Islet precursor cell (in vitro differentiated cells): Measurements from ENCODE around the gene MRPL10.

ENCODE experiments used
- DNase-seq: peaks from one replicate; pipeline ENCODE4 v3.0.0-alpha.2; 2018

The MRPL10 gene

DNA sequence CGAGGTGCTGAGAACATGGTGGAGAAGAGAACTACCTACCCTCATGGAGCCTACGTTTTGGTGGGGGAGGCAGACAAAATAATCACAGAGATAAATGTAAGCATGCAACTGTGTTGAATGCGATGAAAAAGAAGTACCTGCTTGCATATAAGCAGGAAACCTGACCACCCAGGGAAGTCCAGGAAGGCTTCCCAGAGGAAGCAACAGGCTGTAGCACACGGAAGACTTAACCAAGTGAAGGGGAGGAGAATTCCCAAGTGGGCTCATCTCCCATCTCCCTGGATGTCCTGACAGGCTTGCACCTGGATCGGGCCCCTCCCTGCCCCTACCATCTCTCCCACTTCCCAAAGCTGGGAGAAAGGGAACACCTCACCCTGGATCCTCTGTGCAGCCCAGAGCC is 7.7 kb upstream of the MRPL10 start:
- no peak for DNase-seq

DNA sequence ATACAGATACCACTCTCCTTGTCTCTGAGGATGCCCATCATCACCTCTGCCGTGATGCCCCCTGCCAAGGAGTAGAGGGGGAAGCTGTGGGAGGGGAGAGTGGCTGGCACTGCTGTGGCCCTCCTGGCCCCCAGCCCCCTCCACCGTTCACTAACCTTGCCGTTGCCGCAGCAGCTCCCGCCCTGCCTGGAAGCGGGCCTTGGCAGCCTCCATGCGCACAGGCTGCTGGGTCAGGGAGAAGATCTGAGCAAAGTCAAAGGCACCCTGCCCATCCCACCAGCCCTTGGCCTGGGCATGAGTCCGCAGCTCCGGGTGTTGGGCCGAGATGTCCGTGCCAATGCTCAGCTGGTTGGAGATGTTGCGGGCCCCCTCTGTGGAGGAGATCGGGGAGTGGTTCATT is 7.3 kb upstream of the MRPL10 start:
- no peak for DNase-seq

DNA sequence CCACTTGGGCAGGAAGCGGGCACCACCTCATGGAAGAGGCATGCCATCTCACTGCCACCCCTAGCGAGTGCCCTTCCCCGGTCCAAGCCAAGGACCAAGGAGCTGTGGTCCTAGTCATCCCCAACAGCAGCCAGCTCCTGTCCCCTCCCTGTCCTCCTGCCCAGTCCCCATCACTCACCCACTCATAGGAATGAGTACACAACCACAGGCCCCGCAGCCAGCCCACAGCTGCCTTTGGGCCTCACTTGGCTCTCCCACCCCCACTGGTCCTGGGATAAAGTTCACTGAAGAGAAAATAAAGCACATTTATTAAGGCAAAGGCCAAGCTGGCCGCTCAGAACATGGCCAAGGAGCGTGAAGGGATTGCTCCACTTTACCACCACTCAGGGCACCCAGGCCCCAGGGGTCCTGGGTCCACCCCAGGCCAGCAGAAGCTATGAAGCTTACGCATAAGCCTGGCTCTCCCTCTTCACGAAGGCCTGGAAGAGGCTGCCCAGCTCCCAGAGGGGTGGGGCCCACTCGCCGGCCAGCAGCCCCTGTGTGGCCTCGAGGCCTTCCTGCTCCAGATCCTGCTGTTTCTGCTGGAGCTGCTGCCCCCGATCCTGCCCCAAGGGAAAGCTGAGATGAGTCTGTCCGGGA is 6.2 kb upstream of the MRPL10 start:
- DNase-seq, result no peak

DNA sequence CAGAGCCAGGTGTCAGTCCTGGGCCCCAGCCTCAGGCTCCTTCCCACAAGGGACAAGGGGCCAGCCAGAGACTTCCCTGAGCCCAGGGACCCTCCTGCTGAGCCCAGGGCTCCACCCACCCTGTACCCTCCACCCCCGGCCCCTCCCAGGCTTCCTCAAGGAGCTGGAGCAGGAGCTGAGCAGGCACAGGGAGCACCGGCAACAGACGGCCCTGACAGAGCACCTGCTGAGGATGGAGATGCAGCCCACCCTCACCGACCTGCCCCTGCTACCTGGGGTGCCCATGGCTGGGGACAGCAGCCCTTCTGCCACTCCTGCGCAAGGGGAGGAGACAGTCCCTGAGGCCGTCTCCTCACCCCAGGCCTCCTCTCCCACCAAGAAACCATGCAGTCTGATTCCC is 5.3 kb upstream of the MRPL10 start:
- DNase-seq, result no peak

DNA sequence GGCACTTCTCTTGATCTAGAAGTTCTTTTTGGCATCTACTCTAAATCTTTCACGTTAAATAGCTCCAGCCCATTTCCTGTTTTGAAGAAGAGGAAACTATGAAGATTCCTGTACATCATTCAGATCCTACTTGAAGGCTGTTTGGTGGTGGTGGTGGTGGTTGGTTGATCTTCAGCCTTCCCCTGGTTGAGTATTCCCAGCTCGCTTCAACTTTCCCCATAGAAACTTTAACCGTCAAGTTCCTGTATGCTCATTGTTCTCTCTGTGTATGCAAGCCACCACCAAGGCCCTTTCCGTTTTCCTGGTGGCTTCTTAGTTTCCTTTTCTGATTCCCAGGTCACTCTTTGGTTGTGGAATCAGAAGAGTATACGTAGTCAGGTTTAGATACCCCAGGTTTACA is 3.4 kb upstream of the MRPL10 start:
- DNase-seq, result no peak

DNA sequence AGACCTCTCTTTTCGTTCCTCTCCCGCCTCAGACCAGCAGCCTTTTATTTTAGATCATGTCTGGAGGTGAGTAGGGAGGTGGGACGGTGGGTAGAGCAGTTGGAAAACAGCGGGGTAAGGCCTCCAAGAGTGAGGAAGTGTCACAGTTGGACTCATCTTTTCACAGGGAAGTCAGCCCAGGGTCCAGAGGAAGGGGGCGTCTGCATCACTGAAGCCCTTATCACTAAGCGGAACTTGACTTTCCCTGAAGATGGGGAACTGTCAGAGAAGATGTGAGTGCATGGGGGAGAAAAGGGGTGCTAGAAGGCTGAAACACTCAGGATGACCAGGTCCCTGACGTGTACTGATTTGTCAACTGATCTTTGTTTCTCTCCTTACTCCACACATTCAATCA is 590 bp upstream of the MRPL10 start:
- DNase-seq, result no peak

DNA sequence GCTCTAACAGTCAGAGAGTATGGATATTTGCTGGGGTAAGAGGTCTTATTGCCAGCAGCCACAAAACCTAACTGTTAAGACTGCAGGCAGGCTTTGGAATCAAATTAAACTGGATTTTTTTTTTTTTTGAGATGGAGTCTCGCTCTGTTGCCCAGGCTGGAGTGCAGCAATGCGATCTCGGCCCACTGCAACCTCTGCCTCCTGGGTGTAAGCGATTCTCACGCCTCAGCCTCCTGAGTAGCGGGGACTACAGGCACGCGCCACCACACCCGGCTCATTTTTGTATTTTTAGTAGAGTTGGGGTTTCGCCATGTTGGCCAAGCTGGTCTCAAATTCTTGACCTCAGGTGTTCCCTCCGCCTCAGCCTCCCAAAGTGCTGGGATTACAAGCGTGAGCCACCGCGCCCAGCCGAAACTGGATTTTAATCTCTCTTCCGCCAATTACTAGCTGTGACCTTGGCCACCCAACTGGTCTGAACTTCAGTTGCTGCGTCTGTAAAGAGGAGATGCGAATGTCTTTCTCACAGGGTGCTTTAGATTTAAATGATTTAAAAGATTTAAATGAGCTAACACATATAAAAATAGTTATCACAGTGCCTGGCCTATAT is 842 bp downstream of the MRPL10 start:
- DNase-seq, result no peak

DNA sequence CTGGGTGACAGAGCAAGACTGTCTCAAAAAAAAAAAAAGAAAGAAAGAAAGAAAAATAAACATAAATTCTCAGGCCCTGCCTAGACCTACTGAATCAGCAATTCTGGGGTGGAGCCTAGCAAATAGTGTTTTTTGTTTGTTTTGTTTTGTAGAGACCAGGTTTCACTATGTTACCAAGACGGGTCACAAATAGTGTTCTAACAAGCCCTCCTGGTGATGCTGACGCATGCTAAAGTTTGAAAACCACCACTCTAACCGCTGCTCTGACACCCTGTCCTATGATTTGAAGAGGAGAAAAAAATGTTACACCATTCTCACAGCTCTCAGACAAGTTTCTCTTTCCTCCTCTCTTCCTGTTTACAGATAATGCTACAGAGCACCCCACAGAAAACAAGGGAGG is 1.5 kb downstream of the MRPL10 start:
- no peak for DNase-seq

DNA sequence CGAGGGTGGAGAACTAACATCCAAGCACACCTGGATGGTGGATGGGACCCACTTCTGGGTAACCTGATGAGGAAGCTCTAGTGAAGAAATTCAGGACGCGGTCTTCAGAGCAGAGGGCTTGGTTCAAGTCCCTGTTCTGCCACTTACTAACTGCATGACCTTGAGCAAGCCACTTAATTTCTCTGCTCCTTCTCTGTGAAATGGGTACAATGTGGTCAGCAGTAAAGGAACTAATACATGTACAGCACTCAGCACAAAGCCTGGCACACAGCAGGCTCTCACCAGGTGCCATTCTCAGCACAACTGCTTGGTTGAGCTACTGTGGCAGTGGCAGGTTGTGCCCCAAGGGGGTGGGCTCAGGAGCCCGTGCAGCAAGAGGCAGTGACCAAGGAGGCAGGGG is 7.8 kb downstream of the MRPL10 start:
- DNase-seq, result no peak

DNA sequence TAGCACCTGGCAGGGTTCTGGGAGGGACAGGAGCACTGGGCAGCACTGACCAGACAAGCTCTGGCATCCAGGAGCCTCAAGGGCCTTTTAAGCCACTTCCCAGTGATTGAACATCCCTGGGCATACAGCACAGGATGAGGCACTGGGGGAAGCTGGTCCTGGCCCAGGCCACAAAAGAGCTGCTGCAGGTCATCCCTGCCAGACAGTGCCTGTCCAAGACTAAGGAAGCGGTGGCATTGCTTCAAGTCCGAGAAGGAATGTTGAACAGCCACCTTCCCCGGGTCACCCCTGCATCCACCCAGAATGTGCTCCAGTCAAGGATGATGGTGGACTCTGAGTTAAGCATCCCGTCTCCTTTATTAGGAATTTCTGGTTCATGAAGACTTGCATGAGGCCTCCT is 8.6 kb downstream of the MRPL10 start:
- DNase-seq, result no peak

DNA sequence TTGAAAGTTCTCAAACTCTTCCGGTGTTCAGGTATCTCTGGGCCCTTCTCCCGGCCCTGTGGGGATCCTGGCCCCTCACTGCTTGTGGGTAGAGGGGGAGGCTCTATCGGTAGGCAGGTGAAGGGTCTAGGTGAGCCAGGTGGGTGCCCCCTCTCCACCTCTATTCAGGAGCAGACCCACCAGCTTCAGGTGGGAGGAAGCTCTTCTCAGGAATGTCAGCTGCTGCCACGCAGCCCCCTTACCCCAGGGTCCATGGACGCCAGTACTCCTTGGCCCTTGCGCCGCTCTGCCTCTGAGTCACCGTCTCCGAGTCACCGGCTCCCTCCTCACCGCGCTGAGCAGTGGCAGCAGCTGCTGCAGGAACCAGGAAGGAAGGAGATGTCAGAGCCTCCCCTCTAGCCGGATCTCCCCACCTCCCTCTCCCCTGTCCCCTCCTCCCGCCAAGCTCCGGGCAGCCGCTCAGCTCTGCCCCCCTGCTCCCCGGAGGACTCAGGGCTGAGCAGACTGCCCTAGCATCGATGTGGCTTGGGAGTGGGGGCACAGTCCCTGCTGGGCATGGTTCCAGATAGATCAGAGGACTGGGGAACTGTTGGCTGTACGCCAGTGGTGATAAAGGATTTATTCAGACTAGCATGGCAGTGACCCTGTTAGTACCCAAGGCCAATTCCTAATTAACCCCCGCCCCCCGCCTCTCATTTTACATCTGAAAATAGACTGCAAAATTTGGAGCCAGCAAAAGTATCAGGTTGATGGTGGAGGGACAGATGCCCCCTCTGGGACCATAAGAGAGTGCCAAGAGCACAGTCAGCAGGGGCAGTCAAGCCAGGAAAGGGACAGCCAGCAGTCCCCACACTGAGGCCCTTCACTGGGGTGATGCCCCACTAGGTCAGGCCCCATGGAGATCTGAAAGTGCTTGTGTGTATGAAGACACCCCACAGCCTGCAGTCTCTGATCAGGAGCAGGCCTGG is 9.6 kb downstream of the MRPL10 start, which contains the start of gene OSBPL7:
Gene OSBPL7 (minus strand): TSS at position 371 of the 968 bp plus-strand sequence. CDS start 1,516 bp downstream, outside the sequence.
- DNase-seq, result peak; percentile 98

DNA sequence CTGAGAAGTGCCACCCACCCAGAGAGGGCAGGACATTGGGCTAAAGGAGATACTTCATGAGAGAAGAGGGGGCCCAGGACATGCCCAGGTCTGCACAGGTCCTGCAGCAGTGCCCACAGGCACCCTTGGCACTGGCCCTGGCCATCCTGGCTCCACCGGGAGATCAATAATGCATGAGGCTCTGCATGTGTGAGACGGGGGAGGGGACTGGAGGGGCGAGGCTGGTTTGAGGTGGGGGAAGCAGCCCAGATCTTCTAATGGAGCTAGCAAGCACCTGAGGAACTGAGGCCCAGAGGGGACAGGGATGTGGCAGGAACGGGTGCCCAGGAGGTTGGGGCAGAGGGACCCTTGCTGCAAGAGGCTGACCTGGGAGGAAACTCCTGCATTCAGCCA is 10.3 kb downstream of the MRPL10 start:
- no peak for DNase-seq

DNA sequence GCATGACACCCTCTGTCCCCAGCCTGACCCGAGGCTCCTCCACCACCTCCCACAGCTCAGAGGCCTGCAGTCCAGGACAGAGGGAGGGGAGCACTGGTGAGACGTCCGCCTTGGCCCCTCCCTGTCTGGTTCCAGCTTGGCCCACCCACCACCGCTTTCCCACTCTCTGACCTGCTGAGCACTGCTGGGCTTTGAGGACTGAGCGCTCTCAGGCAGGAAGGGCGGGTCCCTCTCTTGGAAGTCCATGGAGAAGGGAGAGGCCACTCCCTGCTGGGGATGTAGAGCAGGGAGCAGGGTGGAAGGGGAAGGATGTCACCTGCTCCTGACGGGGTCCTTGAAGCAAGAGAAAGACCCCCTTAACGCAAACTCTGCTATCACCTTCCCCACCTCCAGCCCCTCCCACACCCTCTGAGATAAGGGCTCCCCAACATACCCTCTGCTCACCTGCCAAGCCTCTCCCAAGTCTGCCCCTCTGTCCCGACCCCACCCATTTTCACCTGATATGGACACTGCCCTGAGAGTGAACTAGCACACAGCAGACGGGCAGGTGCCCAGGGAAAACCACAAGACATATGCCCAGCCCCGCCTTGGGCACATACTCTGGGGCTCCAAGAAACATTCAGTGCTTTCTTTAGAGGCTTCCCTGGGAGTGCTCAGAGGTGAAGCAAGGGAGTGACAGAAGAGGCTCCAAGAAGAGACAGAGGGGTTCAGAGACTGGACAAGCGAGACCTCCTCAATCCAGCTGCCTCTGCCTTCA is 11.1 kb downstream of the MRPL10 start:
- DNase-seq, result peak; percentile 77

DNA sequence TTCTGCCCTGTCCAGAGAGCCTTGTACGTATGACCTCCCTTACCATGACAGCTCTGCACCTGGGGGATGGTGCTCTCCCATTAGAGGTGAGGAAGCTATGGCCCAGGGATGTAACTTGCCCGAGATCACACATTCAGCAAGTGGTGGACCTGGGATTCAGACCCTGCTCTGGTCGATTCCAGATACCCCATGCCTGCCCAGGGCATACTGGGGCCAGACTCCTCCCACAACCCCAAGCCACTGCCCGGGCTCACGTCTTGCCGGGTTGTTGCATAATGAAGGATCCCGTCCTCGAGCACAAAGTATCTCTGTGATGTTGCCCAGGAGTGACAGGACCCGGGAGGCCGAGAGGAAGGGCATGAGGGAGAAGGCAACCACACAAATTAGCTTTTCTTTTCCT is 11.9 kb downstream of the MRPL10 start:
- no peak for DNase-seq

DNA sequence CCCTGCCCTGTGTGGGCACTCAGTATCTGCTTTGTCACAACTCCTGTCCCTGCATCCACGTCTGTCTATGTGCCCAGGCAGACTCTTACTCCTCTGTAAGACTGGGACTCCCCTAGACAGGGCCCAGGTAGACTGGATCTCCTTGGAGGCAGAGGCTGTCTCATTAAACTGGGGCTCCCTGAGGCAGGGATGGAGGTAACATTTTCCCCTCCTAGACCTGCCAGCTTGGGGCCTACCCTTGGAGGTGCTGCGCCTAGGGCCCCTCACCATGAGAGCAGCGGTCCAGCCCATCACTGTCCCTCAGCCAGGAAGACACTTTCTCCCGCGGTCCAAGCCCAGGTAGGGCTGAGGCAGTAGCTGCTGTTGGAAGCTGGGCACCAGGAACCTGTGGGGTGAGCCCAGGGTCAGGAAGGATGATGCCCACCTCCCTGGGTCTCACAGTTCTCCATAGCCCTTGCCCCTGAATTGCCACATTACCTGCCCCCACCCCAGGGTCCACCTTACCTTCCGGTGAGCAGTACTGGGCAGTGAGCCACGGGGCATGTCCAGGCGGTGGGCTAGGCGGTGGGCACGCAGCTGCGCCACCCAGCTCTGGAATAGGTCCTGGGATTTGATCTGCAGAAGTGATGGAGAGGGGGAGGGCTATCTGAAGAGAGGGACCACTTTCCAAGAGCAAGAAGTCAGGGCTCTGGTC is 13.2 kb downstream of the MRPL10 start:
- DNase-seq, result no peak

DNA sequence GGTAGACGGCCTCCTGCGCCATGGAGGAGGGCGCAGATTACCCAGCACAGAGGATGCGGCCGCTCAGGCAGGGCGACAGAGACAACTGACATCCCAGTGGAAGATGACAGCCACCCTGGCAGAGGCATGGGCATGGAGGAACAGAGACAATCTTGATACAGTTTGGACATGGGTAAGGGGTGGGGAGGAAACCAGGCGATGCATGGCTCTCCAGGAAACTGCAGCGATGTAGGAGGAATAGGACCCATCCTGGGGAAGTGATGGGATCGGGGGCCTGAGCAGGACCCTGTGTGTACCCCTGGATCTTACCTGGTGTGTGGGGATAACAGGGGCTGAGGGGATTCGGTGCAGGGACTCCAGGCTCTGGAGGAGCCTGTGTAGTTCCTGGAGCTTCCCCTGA is 14.4 kb downstream of the MRPL10 start:
- DNase-seq, result no peak

DNA sequence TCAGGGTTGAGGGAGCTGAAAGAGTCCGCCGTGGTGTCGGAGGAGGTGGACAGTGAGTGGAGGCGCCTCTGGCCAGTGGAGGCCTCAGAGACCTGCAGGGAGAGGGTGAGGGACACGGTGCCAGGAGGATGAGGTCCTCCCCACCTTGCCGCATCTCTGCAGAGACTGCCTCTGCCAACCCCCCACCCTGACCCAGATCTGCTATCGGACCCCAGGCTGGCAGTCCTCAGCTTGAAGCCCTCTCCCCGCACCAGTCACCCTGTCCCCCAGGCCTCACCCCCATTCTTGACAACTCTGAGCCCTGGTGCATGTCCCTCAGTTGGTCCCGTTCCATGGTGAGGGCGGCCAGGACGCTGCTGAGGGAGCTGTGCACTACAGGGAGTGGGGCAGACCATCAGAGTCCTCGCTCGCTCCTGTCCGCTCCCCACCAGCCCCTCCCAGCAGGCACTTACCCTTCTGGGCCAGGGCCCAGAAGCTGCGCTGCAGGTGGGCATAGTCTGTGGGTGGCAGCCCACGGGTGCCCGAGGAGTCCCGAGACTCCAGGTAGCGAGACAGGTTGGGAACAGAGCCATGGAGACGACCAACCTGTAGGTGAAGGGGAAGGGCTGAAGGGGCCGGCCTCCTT is 15.1 kb downstream of the MRPL10 start:
- no peak for DNase-seq

DNA sequence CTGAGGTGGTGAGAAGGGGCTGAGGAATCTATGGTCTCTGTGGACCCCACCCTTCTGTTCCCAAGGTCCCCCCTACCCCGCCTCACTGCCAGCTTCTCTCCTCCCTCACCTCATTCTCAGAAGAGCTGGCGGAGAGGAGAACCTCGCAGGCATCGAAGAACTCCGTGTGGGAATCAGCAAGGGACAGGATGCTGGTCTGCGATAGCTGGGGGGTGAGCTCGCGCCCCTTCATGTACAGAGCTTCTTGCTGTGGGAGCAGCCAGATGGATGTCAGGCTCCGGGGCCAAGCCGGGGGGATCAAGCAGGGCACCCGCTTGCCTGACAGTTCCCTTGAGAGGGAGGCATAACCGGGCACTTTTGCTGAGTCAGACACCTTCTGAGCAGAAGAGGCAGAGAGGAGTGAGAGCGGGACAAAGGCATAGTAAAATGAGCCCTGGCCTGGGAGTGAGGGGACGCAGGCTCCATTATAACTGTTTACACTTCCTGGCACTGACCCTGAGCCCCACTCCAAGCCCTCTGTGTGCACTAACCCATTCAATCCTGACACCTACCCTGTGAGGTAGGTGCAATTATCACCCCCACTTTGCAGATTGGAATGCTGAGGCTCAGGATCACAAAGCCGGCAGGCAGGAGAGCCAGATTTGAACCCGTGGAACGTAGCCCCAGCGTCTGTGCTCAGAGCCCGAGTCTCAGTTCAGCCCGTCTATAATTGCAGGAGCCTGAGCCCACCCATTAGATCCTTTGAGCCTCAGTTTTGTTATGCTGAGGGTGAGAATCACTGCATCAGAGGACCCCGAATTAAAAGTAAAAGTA is 16.0 kb downstream of the MRPL10 start:
- no peak for DNase-seq

DNA sequence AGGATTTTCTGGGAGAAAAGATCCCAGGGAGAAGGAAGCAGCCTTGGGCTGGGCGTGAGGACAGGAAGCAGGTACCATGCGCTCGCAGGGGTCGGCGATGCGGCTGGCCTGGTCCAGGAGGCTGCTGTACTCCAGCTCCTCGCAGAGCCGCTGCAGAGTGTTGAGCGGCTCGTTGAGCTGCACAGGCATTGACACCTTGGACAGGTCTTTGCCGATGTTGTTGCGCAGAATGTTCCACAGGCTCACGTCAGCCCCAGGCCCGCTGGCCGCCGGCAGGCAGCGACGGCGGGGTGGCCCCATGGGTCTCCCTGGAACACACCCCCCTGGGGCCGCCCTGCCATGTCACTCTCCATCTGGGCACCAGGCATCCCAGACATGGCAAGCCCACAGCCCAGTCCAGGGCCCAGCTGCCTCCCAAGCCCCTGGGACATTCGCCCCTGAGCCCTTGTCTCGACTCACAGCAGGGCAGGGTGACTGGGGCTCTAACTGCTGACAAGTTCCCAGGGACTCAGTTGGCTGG is 17.8 kb downstream of the MRPL10 start:
- DNase-seq, result peak; percentile 55

DNA sequence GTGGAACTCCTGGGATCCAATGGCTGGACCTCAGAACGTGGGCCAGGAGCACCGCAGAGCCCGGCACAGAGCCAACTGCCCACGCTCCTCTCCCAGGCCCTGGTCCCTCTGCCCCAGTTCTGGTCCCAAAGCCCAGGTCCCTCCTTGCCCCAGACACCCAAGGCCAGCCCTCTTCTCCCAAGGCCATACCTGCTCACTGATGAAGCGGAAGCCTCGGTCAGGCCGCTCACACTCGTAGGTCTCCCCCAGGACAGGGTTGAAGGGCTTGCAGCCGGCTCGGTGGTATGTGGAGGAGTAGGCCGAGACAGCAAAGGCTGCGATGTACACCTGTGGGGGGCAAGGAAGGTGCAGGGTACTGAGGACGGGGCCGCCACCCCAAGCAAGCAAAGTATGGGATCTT is 18.3 kb downstream of the MRPL10 start:
- peak; percentile 54 for DNase-seq
